KBM-7 (cell line): ENCODE data around the gene RABGAP1L.
"Not testable (repeated sequence)": the region's sequence is repeated elsewhere in the genome, so short reads cannot be mapped to it uniquely, and the experiment has no call there.

Experiments used
- DNase-seq: peaks from one replicate; pipeline ENCODE4 v3.0.0-alpha.2; 2015
- in situ Hi-C: fragments of 300-500 bp; cut with MboI; formaldehyde crosslinking; loops from 2 replicates; pipeline ENCODE4 v1.14.3; 2020; ENCODE audit warnings: low sequenced_read_pairs, low pct_unique_long_range_greater_than_20kb, mixed read lengths

Gene RABGAP1L

GRCh38 chr1:174657893-174658292 lies 498.6 kb downstream of the RABGAP1L start:
- in situ Hi-C loops, result no loop called here

GRCh38 chr1:174659823-174660222 lies 500.5 kb downstream of the RABGAP1L start:
- no peak for DNase-seq
- in situ Hi-C loops, result no loop called here

More at GRCh38 chr1:174657893-174658292, 498.6 kb downstream of the RABGAP1L start:
- no peak for DNase-seq

DNA sequence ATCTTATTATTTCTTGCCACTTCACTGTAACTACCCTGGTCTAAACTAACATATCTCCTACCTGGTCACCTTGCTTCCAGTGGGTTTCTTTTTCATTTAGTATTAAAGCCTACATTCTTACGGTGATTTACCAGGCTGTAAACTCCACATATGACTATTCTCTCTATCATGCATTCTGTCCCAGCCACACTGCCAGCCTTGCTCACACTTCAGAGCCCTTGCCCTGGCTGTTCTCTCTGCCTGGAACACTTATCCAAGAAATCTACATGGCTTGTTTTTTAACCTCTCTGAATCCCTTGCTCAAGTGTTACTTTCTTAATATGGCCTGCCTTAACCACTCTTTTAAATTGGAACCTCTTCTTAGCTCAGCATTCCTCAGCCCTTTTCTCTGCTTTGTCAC lies 501.2 kb downstream of the RABGAP1L start:
- DNase-seq, result no peak
- in situ Hi-C loops, result no loop called here

- in situ Hi-C loops, result no loop called here
- DNase-seq, result no peak
Measured at GRCh38 chr1:174663358-174663757, 504.0 kb downstream of the RABGAP1L start.

DNA sequence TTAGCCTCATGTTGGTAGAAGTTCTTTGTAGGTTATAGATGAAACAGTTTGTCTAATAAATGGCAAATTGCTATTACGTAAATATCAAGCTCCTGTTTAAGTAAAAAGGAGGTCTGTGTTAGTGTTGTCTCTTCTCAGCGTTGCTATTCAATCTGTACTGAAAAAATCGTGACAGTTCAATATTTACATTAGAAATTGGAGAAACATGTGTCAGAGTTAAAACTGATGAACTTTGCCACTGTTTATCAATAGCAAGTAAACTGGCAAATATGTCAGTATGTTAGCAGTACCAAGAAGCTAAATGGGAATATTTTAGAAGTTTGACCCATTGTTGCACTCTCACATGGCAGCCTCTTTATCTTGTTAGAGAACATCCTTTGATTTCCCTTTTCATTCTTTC lies 506.9 kb downstream of the RABGAP1L start:
- in situ Hi-C loops, result no loop called here
- no peak for DNase-seq

DNA sequence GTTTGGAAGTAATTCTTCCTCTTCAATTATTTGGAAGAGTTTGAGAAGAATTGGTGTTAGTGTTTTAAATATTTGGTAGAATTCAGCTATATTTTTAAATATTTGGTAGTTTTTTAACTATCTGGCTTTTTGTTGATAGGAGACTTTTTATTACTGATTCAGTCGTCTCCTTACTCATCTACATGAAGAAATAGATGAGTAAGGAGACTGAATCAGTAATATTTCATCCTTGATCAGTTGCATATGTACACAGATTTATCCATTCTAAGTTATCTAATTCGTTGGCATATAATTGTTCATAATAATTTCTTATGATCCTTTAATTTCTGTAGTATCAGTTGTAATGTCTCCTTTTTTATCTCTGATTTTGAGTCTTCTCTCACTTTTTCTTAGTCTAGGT lies 512.5 kb downstream of the RABGAP1L start:
- no peak for DNase-seq
- in situ Hi-C loops, result no loop called here

GRCh38 chr1:174676856-174677255 lies 517.5 kb downstream of the RABGAP1L start:
- DNase-seq, result no peak
- in situ Hi-C loops, result no loop called here

DNA sequence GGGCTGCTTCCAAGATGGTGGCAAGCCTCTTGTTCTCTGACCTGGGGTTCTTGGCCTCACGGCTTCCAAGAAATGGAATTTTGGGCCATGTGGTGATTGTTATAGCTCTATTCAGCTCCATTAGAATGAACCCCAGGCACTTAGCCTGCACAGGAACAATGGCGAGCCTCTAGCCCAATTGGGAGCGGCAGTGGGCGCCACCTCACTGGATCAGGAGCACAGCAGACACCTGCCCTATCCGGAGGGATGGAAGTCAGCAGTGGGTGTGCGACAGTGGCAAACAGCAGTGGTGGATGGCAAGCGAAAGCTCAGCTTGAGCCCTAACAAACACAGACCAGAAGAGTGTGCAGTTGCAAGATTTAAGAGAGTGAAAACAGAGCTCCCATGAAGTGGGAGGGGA lies 519.3 kb downstream of the RABGAP1L start:
- no peak for DNase-seq
- in situ Hi-C loops, result no loop called here

GRCh38 chr1:174680101-174680500 lies 520.8 kb downstream of the RABGAP1L start:
- DNase-seq, result no peak
- in situ Hi-C loops, result no loop called here

- in situ Hi-C loops, result no loop called here
- DNase-seq, result no peak
Measured at GRCh38 chr1:174682419-174683008, 523.2 kb downstream of the RABGAP1L start.

DNA sequence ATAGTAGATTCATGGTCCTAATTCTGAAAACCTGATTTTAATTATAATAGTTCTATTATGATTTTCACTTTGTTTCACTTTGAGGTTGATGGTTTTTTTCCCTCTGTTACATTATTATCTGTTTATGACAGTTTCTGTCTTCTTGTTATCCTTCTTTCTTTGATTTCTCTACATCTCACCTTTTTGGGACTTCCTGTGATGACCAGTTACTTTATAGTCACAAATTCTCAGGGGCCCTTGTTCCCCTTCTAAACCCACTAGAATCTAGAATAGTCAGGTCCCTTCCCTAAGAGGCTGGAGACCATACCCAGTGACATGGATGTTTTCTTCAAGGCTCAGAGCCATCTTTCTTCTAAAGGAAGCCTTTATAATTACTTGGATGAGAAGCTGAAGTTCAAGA lies 526.9 kb downstream of the RABGAP1L start:
- DNase-seq, result no peak
- in situ Hi-C loops, result no loop called here

DNA sequence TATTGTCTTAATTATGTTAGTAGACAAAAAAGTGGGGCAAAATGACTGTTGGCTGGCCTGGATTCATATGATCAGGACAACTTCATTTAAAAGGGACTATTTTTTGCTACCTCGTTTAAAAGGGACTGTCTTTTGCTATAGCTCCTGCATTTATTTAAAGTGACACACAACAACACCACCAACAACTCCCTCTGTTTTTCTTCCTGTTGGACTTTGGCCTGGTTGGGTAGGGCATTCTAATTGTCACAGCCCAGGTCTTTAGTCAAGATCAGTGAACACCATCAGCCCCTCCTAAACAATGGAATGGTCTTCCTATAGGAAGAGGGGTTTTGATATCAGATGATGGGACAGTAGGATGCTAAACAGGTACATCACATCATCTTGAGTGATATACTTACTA lies 530.2 kb downstream of the RABGAP1L start:
- in situ Hi-C loops, result no loop called here
- DNase-seq, result no peak

DNA sequence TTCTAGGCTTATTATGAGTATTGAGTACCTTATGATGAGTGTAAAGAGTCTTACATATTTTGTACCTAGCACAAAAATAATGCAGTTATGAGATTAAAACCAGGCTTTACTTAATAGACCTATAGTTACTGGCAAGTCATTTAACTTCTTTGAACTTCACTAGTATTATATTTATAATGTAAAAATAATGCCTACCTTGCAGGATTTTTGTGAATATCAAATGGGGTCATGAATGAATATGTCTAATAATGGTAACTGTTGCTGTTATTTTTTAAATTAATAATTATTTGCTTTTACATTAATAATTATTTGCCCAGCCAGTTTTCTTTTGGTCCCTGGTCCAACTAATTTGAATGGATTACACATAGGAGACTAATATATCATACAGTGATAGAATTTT lies 530.9 kb downstream of the RABGAP1L start:
- no peak for DNase-seq
- in situ Hi-C loops, result no loop called here

DNA sequence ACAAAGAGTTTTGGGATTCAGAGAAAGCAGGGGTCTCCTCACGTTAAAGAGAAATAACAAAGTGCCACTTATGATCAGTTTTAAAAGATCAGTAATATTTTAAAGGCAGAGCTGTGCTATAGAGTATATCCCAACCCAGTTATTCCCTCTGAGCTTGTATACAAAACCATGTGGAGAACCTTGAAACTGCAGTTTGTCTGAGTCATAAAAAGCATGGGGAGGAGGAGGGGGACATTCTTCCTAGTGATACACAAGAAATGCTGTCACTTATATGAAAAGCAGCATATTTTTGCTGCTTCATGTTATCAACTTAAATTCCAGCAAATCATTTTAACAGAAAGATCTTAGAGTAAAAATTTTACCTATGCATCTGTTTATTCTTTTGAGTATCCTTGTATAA lies 533.0 kb downstream of the RABGAP1L start:
- no peak for DNase-seq
- in situ Hi-C loops, result no loop called here

DNA sequence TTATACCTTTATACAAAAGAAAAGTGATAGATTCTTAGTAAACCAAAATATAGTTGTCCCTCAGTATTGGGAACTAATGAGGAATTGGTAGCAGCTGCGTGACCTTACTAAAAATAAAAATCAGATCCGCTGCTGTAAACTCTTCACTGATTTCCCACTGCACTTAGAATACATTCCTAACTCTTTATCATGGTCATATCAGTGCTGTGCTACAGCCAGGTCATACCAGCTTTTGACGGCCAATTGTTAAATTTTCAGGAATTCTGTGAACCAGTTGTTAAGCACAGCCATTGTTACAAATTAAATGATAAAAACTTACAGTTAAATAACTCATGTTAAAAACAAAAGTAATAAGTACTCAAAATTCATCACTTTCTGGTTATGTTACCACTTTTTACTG lies 533.8 kb downstream of the RABGAP1L start:
- no peak for DNase-seq
- in situ Hi-C loops, result no loop called here

GRCh38 chr1:174693539-174693938 lies 534.2 kb downstream of the RABGAP1L start:
- in situ Hi-C loops, DNase-seq: not testable (repeated sequence)

- in situ Hi-C loops, result no loop called here
- DNase-seq, result no peak
Measured at GRCh38 chr1:174696026-174696821, 536.9 kb downstream of the RABGAP1L start.

DNA sequence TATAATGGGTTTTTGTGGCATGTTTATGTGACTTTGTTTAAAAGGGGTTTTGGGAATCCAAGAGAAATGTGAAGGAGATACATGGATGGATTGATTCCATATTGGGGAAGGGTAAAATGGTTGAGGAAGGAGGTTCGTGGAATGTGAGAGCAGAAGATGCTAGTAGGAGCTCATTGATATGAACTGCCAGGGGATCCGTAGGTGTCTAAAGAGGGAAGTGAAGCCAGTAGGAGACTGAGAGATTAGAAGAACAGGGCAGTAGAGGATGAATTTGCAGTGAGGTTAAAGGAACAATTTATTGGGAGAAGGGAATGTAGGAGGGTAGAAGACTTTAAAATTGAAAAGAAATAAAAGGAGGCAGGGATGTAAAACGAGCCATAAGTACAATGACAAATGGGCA lies 541.0 kb downstream of the RABGAP1L start:
- DNase-seq, result no peak
- in situ Hi-C loops, result no loop called here

DNA sequence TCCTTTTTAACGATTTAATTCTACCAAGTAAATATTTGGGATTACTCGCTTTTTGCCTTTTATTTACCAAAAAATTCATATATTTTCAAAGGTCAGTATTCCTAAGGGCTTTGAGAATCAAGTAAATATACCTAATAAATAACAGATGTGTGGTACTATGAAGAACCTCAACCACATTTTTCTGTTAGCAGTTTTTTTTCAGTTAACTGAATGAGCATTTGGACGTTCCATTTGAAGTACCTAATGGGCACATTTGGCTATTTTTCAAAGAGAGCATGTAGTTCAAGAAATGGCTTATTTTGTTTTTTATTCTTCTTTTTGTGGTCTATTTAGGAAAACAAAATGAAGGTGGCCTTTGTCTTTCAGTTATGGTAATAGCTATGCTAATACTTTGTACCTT lies 541.5 kb downstream of the RABGAP1L start:
- DNase-seq, result no peak
- in situ Hi-C loops, result no loop called here

DNA sequence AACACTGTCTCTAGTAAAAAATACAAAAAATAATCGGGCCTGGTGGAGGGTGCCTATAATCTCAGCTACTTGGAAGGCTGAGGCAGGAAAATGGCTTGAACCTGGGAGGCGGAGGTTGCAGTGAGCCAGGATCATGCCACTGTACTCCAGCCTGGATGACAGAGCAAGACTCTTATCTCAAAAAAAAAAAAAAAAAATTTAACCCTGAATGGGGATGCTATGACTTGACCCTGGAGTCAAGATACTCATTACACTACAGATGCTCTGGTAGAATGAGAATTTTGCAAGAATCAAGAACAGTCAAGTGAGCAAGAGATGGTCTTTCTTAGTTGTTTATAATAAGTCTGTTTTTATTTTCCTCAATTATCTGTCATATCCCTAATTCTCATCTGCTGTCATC lies 542.2 kb downstream of the RABGAP1L start:
- in situ Hi-C loops, result no loop called here

GRCh38 chr1:174702011-174702410 lies 542.7 kb downstream of the RABGAP1L start:
- DNase-seq, result no peak
- in situ Hi-C loops, result no loop called here

More for the DNA sequence above, 542.2 kb downstream of the RABGAP1L start:
- DNase-seq, result no peak
